Measurements from ENCODE around the gene PRLH.
"Not testable (repeated sequence)": the region's sequence is repeated elsewhere in the genome, so short reads cannot be mapped to it uniquely, and the experiment has no call there.

Gene PRLH

GRCh38 chr2:237602409-237602808 is 36.0 kb downstream of the PRLH start:
- no peak for DNase-seq

GRCh38 chr2:237603049-237603717 is 36.8 kb downstream of the PRLH start:
- no peak for DNase-seq

- DNase-seq = peak; percentile 87
These were observed 37.5 kb downstream of the PRLH start for GRCh38 chr2:237603718-237604362.

- DNase-seq = no peak
These were observed 38.0 kb downstream of the PRLH start for GRCh38 chr2:237604391-237604790.

- no peak for DNase-seq
These were observed 38.6 kb downstream of the PRLH start for GRCh38 chr2:237604960-237605359.

GRCh38 chr2:237606522-237606921 is 40.1 kb downstream of the PRLH start:
- not testable (repeated sequence) for DNase-seq

GRCh38 chr2:237612527-237613357 is 46.4 kb downstream of the PRLH start:
- no peak for DNase-seq

GRCh38 chr2:237613679-237614078 is 47.3 kb downstream of the PRLH start:
- no peak for DNase-seq

- DNase-seq = no peak
These were observed 47.9 kb downstream of the PRLH start for GRCh38 chr2:237614151-237614720.

GRCh38 chr2:237615631-237616249 is 49.4 kb downstream of the PRLH start:
- no peak for DNase-seq

- DNase-seq = no peak
These were observed 50.0 kb downstream of the PRLH start for GRCh38 chr2:237616373-237616733.
